ENCODE data around the gene ANKRA2. TPM values are rescaled to one million over a fixed set of nuclear protein-coding genes. Genes with fewer than 3 reads are reported as not detected.

Gene ANKRA2
- 8.1 and 21.1 TPM in 2 replicates for total RNA-seq

GRCh38 chr5:73565139-73565968, at the start of gene ANKRA2, which contains the start of gene UTP15:
ANKRA2 (minus strand) TSS chr5:73565639; CDS start chr5:73562881, 2,758 bp downstream.
UTP15 (plus strand) TSS chr5:73565743; CDS start chr5:73567345, 1,602 bp downstream.

Other genes starting within 250 kb of the ANKRA2 start
- gene FOXD1, start 116.9 kb downstream of the ANKRA2 start, total RNA-seq, result 2.1 and 4.3 TPM in 2 replicates
- 364 and 418 TPM in 2 replicates for gene BTF3, start 67.2 kb downstream of the ANKRA2 start, total RNA-seq
- gene UTP15, start 104 bp upstream of the ANKRA2 start, total RNA-seq, result 6.0 and 13.8 TPM in 2 replicates
- 6.0 and 6.5 TPM in 2 replicates for gene ARHGEF28, start 60.6 kb upstream of the ANKRA2 start, total RNA-seq

Data from cardiac atrium fibroblast (primary cell).